GM23338 (cell line): ENCODE results near the gene YPEL5. TPM values are rescaled to one million over a fixed set of nuclear protein-coding genes. Genes with fewer than 3 reads are reported as not detected.

Experiments
- ATAC-seq: fragments of 200-7000 bp; cut with Tn5 transposase; 3 replicates; pipeline ENCODE4 v1.9.1; 2020
- DNase-seq: peaks from one replicate; pipeline ENCODE4 v3.0.0-alpha.2; 2015; ENCODE audit warnings: low spot score
- H2AFZ ChIP-seq: fragments of 200-600 bp; sonication (generic); 2 replicates; pipeline ENCODE4 v1.8.0; 2016; ENCODE audit warnings: antibody characterized with exemption, mild to moderate bottlenecking, moderate library complexity
- H3F3A ChIP-seq: fragments of 200-600 bp; sonication (generic); replicated peaks from 2 replicates; pipeline ENCODE4 v1.8.0; 2017; ENCODE audit warnings: antibody characterized with exemption, mixed run types, low read depth
- H3K27ac ChIP-seq: fragments of 200-600 bp; sonication (generic); 2 replicates; pipeline ENCODE4 v1.6.1; 2016; ENCODE audit warnings: low read depth
- H3K27me3 ChIP-seq: fragments of 200-600 bp; sonication (generic); 2 replicates; pipeline ENCODE4 v1.8.0; 2016; ENCODE audit warnings: mild to moderate bottlenecking, mixed run types, moderate library complexity; ENCODE audit not compliant: insufficient read depth
- H3K36me3 ChIP-seq: fragments of 200-600 bp; sonication (generic); 2 replicates; pipeline ENCODE4 v1.8.0; 2016; ENCODE audit warnings: mild to moderate bottlenecking; ENCODE audit not compliant: insufficient read depth
- H3K4me1 ChIP-seq: fragments of 200-600 bp; sonication (generic); 2 replicates; pipeline ENCODE4 v1.8.0; 2016; ENCODE audit warnings: mild to moderate bottlenecking, moderate library complexity; ENCODE audit not compliant: insufficient read depth
- H3K4me2 ChIP-seq: fragments of 200-600 bp; sonication (generic); 2 replicates; pipeline ENCODE4 v1.7.1; 2017; ENCODE audit warnings: mixed run types
- H3K4me3 ChIP-seq: fragments of 200-600 bp; sonication (generic); 2 replicates; pipeline ENCODE4 v1.6.1; 2016; ENCODE audit warnings: mixed run types
- H3K79me2 ChIP-seq: fragments of 200-600 bp; sonication (generic); replicated peaks from 2 replicates; pipeline ENCODE4 v1.8.0; 2017; ENCODE audit warnings: mild to moderate bottlenecking; ENCODE audit not compliant: insufficient read depth
- H3K9me2 ChIP-seq: fragments of 200-600 bp; sonication (generic); 2 replicates; pipeline ENCODE4 v1.8.0; 2017; ENCODE audit not compliant: insufficient read depth
- H4K20me1 ChIP-seq: fragments of 200-600 bp; sonication (generic); replicated peaks from 2 replicates; pipeline ENCODE4 v1.8.0; 2017; ENCODE audit warnings: mild to moderate bottlenecking; ENCODE audit not compliant: insufficient read depth
- H3K27ac Mint-ChIP-seq: 2 replicates; pipeline ENCODE4 v1.8.0; 2020; ENCODE audit warnings: inconsistent platforms, mild to moderate bottlenecking, moderate library complexity, mixed read lengths
- H3K27me3 Mint-ChIP-seq: 3 replicates; pipeline ENCODE4 v1.8.0; 2022; ENCODE audit warnings: low read depth, mild to moderate bottlenecking, moderate library complexity, mixed read lengths, inconsistent platforms; ENCODE audit not compliant: insufficient read depth, poor library complexity
- H3K36me3 Mint-ChIP-seq: 3 replicates; pipeline ENCODE4 v1.8.0; 2021; ENCODE audit warnings: low read depth, mild to moderate bottlenecking, inconsistent platforms, moderate library complexity, mixed read lengths
- H3K4me1 Mint-ChIP-seq: 3 replicates; pipeline ENCODE4 v1.8.0; 2020; ENCODE audit warnings: mild to moderate bottlenecking, inconsistent platforms, mixed read lengths
- H3K4me3 Mint-ChIP-seq: 3 replicates; pipeline ENCODE4 v1.8.0; 2021; ENCODE audit warnings: moderate library complexity, mild to moderate bottlenecking, inconsistent platforms, mixed read lengths
- H3K9me3 Mint-ChIP-seq: 3 replicates; pipeline ENCODE4 v1.8.0; 2020; ENCODE audit warnings: moderate library complexity, mild to moderate bottlenecking, inconsistent platforms, mixed read lengths
- CREB1 ChIP-seq: fragments of 250-450 bp; sonication (Bioruptor Pico); IDR thresholded peaks from 2 replicates; pipeline ENCODE4 v1.5.0; 2020; ENCODE audit warnings: low read depth, mild to moderate bottlenecking, moderate library complexity
- CTCF ChIP-seq, 2 experiments: fragments of 200-600 bp in 1 of 2; sonication (generic) in 1 of 2; conservative IDR thresholded peaks; 2 replicates each; pipeline versions ENCODE4 v1.5.1 to v1.6.1; 2016 to 2017; ENCODE audit warnings: antibody characterized with exemption in 2 of 2, low read depth in 2 of 2, mild to moderate bottlenecking in 2 of 2, moderate library complexity in 1 of 2
- EZH2 ChIP-seq: fragments of 200-600 bp; sonication (generic); IDR thresholded peaks from one replicate; pipeline ENCODE4 v1.8.0; 2017; ENCODE audit warnings: antibody characterized with exemption, mild to moderate bottlenecking, low read depth; ENCODE audit not compliant: unreplicated experiment
- EZH2phosphoT487 ChIP-seq: fragments of 200-600 bp; sonication (generic); IDR thresholded peaks from one replicate; pipeline ENCODE4 v1.8.1; 2018; ENCODE audit warnings: antibody characterized with exemption; ENCODE audit not compliant: unreplicated experiment
- NANOG ChIP-seq: IDR thresholded peaks from 2 replicates; pipeline ENCODE4 v1.6.1; 2016; ENCODE audit warnings: antibody characterized with exemption, borderline replicate concordance
- POLR2AphosphoS5 ChIP-seq: IDR thresholded peaks from 2 replicates; pipeline ENCODE4 v1.6.1; 2016; ENCODE audit warnings: antibody characterized with exemption, low read depth
- STAT1 ChIP-seq: IDR thresholded peaks from one replicate; pipeline ENCODE4 v1.6.1; 2016; ENCODE audit warnings: antibody characterized with exemption; ENCODE audit not compliant: unreplicated experiment
- ZNF114 ChIP-seq: fragments of 250-450 bp; sonication (Bioruptor Pico); IDR thresholded peaks from 2 replicates; pipeline ENCODE4 v1.5.0; 2020; ENCODE audit warnings: mild to moderate bottlenecking, moderate library complexity
- ZNF331 ChIP-seq: fragments of 250-450 bp; sonication (Bioruptor Pico); IDR thresholded peaks from 2 replicates; pipeline ENCODE4 v1.5.0; 2020; ENCODE audit warnings: low read depth, mild to moderate bottlenecking, moderate library complexity
- polyA plus RNA-seq: library from polyadenylated mRNA; unstranded; fragments of >200 nt; fragmentation: Nextera tagmentation; extraction: Ambion mirVana; gene quantifications from 2 replicates; pipeline ENCODE4 v1.2.1, GENCODE V29; 2016
- total RNA-seq: library from RNA; depleted of rRNA; stranded (reverse); fragments of >200 nt; shearing (Covaris generic); gene quantifications from 2 replicates; pipeline ENCODE4 v1.2.3, GENCODE V29; 2014
- TF ChIP-seq, protein P1 (sequence below): IDR thresholded peaks from 2 replicates; pipeline ENCODE4 v1.6.1; 2016; ENCODE audit warnings: antibody characterized with exemption
- TF ChIP-seq, protein P2 (sequence below): IDR thresholded peaks from one replicate; pipeline ENCODE4 v1.6.1; 2018; ENCODE audit warnings: antibody characterized with exemption; ENCODE audit not compliant: unreplicated experiment

Gene YPEL5
- total and polyA plus RNA-seq, 2 experiments from 2014 or later: 24.9 to 31.1 TPM

GRCh38 chr2:30177956-30178355, 31.1 kb downstream of the YPEL5 start:
- Mint-ChIP-seq H3K9me3 (no peaks in the 10 kb centered on the region), H3K4me1 (no peaks in the 10 kb centered on the region), H3K27me3 (no peaks in the 10 kb centered on the region), H3K4me3 (no peak overlapping the region), H3K27ac (no peak overlapping the region), H3K36me3 (no peaks in the 10 kb centered on the region)
- Histone ChIP-seq H3K36me3 (no peaks in the 10 kb centered on the region), H3K79me2 (no peaks in the 10 kb centered on the region), H3K4me3 (no peak overlapping the region), H3K27ac (no peak overlapping the region), H3K4me2 (no peak overlapping the region), H4K20me1 (no peaks in the 10 kb centered on the region), H3F3A (no peaks in the 10 kb centered on the region), H3K4me1 (no peaks in the 10 kb centered on the region), H3K9me2 (peaks cover 3% of the 10 kb centered on the region; the same call in 1 of the 2 replicates), H3K27me3 (no peaks in the 10 kb centered on the region), H2AFZ (no peak overlapping the region)
- DNase-seq: no peak
- TF ChIP-seq CREB1 (CRISPR knock-in tag): no peak
- TF ChIP-seq, protein P1, sequence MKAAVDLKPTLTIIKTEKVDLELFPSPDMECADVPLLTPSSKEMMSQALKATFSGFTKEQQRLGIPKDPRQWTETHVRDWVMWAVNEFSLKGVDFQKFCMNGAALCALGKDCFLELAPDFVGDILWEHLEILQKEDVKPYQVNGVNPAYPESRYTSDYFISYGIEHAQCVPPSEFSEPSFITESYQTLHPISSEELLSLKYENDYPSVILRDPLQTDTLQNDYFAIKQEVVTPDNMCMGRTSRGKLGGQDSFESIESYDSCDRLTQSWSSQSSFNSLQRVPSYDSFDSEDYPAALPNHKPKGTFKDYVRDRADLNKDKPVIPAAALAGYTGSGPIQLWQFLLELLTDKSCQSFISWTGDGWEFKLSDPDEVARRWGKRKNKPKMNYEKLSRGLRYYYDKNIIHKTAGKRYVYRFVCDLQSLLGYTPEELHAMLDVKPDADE: no peak
- TF ChIP-seq STAT1: no peak
- no peak for TF ChIP-seq EZH2phosphoT487
- no peak for TF ChIP-seq POLR2AphosphoS5
- TF ChIP-seq NANOG: no peak
- TF ChIP-seq EZH2: no peak
- ATAC-seq: no peak

DNA sequence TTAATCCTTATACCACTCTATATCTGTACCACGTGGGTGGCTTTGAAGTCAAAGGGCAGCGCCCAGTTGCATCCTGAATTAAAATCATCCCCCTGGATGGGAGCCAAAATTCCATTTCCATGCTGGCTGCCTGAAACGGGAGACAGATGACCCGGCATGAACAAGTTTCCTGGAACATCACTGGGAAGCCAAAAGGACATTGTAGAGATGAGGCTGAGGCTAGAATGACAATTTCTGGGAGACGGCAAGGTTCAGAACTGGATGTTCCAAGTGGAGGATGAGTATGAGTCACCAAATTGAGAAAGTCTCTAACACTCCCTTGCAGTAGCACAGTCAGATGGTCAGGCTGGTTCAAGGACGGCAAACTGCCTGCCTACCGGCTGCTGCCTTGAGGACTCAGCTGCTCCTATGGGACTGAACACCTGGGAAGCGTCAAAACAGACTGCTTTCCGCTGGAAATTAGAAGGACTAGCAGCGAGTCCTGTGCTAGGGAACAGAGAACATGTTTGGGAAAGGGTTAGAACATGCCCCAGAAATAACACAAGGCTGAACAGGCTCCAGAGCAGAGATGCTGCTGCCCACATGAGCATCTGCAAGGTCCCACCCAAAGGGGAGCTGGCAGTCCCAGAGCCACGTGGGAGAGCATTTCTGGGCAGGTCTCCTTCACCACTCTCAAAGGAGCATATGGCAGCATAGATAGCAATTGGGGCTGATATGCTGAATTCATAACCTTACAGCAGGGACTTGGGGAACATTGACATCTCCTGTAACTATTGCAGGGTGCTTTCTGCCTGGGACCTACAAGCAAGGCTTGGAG, 32.0 kb downstream of the YPEL5 start:
- Mint-ChIP-seq H3K36me3 (no peaks in the 10 kb centered on the region), H3K4me3 (no peak overlapping the region), H3K4me1 (no peaks in the 10 kb centered on the region), H3K27ac (no peak overlapping the region), H3K9me3 (no peaks in the 10 kb centered on the region), H3K27me3 (no peaks in the 10 kb centered on the region)
- Histone ChIP-seq H3K9me2 (peaks cover 3% of the 10 kb centered on the region; the same call in 1 of the 2 replicates), H3K4me1 (no peaks in the 10 kb centered on the region), H2AFZ (no peak overlapping the region), H4K20me1 (no peaks in the 10 kb centered on the region), H3K27me3 (no peaks in the 10 kb centered on the region), H3K4me3 (no peak overlapping the region), H3F3A (no peaks in the 10 kb centered on the region), H3K4me2 (no peak overlapping the region), H3K36me3 (no peaks in the 10 kb centered on the region), H3K79me2 (no peaks in the 10 kb centered on the region), H3K27ac (no peak overlapping the region)
- DNase-seq (no peak), ATAC-seq (no peak)
- no peak for TF ChIP-seq ZNF114 (CRISPR knock-in tag)
- TF ChIP-seq ZNF331 (CRISPR knock-in tag): no peak
- no peak for TF ChIP-seq CREB1 (CRISPR knock-in tag)
- TF ChIP-seq EZH2phosphoT487: no peak
- no peak for TF ChIP-seq STAT1

DNA sequence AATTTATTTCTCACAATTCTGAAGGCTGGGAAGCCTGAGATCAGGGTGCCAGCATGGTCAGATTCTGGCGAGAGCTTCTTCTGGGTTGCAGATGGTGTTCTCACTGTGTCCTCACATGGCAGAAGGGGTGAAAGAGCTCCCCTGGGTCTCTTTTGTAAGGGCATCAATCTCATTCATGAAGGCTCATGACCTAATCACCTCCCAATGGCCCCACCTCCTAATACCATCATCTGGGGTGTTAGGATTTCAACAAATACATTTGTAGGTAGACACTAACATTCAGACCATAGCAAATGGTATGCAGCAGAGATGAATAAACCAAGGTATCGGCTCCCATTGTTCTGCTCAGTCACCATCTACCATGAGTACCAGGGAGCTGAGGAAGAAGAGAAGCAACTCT, 32.7 kb downstream of the YPEL5 start:
- Mint-ChIP-seq H3K27ac (no peak overlapping the region), H3K9me3 (no peaks in the 10 kb centered on the region), H3K4me1 (no peaks in the 10 kb centered on the region), H3K27me3 (no peaks in the 10 kb centered on the region), H3K36me3 (no peaks in the 10 kb centered on the region), H3K4me3 (no peak overlapping the region)
- Histone ChIP-seq H3K27ac (no peak overlapping the region), H3K4me3 (no peak overlapping the region), H4K20me1 (no peaks in the 10 kb centered on the region), H3K4me2 (no peak overlapping the region), H2AFZ (no peak overlapping the region), H3K79me2 (no peaks in the 10 kb centered on the region), H3F3A (no peaks in the 10 kb centered on the region), H3K9me2 (peaks cover 3% of the 10 kb centered on the region; the same call in 1 of the 2 replicates), H3K27me3 (no peaks in the 10 kb centered on the region), H3K4me1 (no peaks in the 10 kb centered on the region), H3K36me3 (no peaks in the 10 kb centered on the region)
- DNase-seq (no peak), ATAC-seq (no peak)
- TF ChIP-seq, protein P2, sequence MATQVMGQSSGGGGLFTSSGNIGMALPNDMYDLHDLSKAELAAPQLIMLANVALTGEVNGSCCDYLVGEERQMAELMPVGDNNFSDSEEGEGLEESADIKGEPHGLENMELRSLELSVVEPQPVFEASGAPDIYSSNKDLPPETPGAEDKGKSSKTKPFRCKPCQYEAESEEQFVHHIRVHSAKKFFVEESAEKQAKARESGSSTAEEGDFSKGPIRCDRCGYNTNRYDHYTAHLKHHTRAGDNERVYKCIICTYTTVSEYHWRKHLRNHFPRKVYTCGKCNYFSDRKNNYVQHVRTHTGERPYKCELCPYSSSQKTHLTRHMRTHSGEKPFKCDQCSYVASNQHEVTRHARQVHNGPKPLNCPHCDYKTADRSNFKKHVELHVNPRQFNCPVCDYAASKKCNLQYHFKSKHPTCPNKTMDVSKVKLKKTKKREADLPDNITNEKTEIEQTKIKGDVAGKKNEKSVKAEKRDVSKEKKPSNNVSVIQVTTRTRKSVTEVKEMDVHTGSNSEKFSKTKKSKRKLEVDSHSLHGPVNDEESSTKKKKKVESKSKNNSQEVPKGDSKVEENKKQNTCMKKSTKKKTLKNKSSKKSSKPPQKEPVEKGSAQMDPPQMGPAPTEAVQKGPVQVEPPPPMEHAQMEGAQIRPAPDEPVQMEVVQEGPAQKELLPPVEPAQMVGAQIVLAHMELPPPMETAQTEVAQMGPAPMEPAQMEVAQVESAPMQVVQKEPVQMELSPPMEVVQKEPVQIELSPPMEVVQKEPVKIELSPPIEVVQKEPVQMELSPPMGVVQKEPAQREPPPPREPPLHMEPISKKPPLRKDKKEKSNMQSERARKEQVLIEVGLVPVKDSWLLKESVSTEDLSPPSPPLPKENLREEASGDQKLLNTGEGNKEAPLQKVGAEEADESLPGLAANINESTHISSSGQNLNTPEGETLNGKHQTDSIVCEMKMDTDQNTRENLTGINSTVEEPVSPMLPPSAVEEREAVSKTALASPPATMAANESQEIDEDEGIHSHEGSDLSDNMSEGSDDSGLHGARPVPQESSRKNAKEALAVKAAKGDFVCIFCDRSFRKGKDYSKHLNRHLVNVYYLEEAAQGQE: no peak
- TF ChIP-seq CTCF (conservative IDR thresholded peaks at IDR 0.05; ENCODE audit: low read depth in 2 of 2) (no peak), STAT1 (no peak)
- TF ChIP-seq, protein P1: no peak
